Measurements from ENCODE around the gene ADAM10.

GRCh38 chr15:58584789-58585461, 164.6 kb downstream of the ADAM10 start:
- TF ChIP-seq CTCF (IDR thresholded peaks at IDR 0.05) (no peak), ZFX (IDR thresholded peaks at IDR 0.05; ENCODE audit: borderline replicate concordance) (no peak)
